ENCODE results near the gene PLPP3.

- TF ChIP-seq, protein P1, sequence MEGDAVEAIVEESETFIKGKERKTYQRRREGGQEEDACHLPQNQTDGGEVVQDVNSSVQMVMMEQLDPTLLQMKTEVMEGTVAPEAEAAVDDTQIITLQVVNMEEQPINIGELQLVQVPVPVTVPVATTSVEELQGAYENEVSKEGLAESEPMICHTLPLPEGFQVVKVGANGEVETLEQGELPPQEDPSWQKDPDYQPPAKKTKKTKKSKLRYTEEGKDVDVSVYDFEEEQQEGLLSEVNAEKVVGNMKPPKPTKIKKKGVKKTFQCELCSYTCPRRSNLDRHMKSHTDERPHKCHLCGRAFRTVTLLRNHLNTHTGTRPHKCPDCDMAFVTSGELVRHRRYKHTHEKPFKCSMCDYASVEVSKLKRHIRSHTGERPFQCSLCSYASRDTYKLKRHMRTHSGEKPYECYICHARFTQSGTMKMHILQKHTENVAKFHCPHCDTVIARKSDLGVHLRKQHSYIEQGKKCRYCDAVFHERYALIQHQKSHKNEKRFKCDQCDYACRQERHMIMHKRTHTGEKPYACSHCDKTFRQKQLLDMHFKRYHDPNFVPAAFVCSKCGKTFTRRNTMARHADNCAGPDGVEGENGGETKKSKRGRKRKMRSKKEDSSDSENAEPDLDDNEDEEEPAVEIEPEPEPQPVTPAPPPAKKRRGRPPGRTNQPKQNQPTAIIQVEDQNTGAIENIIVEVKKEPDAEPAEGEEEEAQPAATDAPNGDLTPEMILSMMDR (IDR thresholded peaks at IDR 0.05; ENCODE audit: poor library complexity) = no peak
- TF ChIP-seq EZH2 (IDR thresholded peaks at IDR 0.05; ENCODE audit: borderline replicate concordance) (no peak), EZH2phosphoT487 (IDR thresholded peaks at IDR 0.05; ENCODE audit: low read depth, severe bottlenecking, unreplicated experiment) (no peak)
Measured at GRCh38 chr1:56496158-56496557, 83.2 kb downstream of the PLPP3 start.
